Activated CD4-positive, alpha-beta T cell treated with anti-CD3 and anti-CD28 coated beads for 48 hours (primary cell): ENCODE results near the gene POU2AF1.

Source experiments
- DNase-seq: peaks from one replicate; pipeline ENCODE4 v3.0.0-alpha.2; 2020

POU2AF1 gene, protein sequence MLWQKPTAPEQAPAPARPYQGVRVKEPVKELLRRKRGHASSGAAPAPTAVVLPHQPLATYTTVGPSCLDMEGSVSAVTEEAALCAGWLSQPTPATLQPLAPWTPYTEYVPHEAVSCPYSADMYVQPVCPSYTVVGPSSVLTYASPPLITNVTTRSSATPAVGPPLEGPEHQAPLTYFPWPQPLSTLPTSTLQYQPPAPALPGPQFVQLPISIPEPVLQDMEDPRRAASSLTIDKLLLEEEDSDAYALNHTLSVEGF

DNA sequence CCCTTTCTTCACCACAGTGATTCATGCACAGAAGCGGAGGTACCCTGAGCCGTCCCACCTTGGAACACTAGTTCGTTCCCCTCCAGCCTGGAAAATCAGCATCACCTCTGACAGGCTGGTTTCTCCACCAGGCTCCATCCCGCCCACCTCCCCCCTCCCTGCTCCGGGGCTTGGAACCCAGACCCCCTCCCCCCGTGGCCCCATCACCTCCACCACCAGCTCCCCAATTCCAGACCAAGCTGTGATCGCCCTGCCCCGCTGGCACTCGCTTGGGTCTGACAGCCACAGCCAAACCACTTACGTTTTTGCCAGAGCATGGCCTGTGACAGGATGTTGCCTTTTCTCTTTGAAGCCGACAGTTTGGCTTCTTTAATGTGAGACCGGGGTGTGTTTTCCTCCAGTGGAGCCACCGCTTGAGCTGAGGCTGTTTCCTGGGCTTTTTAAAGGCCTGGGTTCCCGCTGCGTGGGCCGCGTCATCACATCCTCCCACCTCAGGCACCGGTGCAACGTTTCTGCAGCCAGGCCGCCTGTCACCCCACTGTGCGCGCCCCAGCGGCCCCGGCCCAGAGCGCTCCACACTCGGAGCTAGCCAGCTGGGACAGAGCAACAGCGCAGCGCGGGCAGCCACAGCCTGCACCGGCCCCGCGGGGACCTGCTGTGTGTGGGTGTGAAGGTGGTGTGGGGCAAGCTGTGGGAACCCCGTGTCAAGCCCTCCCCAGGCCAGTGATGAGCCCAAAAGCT, at the start of gene POU2AF1:
TSS of gene POU2AF1 (minus strand) at position 415 of the 741 bp plus-strand sequence. CDS start at position 317, 98 bp downstream.
- peak; percentile 86 for DNase-seq

DNA sequence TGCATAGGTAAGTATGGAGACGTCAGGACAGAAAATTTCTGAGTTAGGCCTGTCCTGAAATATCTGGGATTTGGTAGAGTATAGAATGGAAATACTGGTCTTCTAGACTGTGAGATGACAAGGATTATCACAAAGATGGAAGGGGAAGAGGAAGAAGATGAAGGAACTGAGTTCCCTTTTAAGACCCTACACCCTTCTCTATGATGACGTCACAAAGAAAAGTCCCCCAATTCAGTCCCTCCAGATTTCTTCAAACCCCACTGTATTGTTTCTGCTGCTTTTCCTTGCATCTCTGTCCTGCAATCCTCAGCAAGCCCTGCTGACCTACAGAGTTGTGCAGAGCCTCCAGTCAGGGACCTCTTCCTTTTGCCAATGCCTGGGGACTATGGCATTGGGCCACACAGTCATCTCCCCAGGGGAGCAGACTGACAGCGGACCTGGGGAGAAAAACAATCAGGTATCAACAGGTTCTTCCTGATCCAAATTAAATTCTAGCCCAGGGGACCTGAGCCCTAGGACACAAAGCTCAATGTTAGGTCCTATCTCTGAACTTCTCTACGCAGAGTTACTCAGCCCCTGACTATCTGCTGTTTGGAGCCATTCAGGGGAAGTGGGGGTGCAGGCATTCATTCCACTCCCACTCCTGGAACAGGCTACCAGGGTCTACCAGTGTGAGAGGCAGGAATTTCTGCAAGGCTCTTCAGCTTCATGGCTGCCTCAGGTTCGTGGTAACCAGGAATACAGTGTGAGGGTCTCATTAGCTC, 49.2 kb upstream of the POU2AF1 start:
- no peak for DNase-seq

DNA sequence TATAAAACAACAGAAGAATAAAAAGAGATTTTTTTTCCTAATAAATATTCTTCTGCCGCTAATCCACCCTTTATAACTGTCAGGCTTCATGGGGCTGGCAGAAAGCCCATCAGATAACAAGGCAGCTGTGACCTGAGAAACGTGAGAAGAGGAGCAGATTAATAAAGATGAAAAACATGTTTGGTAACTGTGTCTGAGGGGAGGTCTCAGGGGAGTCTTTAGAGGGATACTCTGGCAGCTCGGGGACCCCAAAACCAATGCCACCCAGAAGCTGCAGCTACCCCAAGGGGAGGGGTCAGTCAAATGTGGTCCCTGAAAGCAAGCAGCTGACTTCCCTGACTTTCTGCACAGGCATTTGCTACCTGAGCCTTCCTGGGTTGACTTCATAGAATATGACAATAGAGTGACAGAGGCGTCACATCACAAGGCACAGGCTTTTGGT, 48.4 kb upstream of the POU2AF1 start:
- DNase-seq: no peak

DNA sequence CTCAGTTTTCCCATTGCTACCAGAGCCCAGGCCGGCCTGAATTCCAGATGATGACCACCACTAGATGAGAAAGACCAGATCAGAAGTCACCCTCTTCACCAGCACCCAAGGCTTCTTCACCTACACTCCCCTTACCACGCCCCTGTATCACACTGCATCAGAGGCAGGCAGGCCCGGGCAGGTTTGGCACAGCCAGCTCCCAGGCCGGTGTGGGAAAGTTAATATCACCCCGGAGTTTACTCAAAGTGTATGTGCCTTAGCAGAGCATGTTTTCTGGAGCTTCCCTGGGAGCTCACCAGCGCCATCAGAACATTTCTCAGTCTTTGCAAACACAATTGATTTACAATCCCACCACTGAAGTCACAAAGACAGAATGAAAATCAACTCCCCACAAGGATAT, 47.5 kb upstream of the POU2AF1 start:
- no peak for DNase-seq

DNA sequence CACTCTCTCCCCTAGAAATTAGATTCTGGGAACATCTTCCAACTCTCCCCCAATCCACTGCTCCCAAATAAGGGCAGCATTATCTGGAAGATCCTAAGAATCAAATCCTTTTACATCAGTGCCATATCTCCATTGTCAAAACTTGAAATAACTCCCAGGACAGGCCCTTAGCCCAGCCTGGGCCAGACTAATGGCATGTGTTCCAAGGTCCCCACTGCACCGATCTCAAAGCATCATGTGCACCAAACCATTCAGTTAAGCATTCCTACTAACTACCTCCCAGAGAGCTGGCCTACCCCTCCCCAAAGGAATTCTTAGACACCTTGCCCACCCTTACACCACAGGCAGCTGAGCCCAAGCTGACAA, 44.2 kb upstream of the POU2AF1 start:
- DNase-seq: no peak

DNA sequence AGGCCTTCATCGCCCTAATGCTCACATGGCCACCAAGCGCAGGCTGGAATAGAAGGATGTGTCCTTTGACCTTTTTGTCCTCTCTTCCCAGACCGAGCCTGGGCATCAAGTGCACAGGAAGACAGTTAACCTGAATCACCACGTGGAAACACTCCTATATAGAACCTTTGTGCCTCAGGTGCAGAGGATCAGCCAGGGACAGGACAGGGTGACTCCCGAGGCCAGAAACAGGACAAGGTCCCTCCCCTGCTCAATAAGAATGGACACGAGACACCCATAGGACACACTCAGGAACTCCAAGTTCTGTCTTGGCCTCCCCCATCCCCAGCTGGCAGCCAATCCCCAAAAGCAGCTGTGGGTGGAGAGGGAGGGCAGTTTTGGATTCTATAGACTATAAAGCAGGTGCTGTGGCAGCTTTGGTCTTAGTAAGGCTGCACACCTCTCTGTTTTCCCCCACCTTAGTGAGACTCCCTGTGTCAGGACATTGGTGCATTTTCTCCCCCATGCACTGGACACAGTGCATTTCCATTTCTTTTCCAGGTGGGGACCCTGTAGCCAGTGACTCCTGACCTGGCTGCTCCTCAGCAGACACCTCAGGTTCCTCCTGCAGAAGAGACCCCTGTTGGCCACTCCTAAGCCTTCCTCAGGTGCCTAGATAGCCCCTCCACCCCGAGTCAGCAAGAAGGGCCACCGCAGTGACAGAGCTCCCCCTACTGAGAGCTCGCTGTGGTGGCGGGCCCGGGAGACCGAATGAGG, 43.6 kb upstream of the POU2AF1 start:
- peak; percentile 77 for DNase-seq

DNA sequence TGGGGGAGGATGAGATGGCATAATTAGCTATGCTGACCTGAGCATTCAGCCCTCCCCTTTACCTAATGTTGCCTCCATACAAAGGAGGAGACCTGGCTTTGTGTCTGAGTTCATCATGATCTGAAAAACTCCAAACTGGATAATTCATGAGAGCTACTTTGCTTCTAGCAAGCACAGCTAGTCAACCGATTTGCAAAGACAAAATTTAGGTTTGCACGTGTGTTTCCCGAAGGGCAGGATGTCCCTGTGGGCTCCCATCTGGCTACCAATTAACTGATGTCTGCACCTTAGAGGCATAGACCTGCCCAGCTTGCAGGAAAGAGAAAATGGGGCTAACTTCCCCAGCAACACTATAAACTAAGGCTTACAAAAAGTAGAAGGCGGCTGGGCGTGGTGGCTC, 42.2 kb upstream of the POU2AF1 start:
- DNase-seq: no peak

DNA sequence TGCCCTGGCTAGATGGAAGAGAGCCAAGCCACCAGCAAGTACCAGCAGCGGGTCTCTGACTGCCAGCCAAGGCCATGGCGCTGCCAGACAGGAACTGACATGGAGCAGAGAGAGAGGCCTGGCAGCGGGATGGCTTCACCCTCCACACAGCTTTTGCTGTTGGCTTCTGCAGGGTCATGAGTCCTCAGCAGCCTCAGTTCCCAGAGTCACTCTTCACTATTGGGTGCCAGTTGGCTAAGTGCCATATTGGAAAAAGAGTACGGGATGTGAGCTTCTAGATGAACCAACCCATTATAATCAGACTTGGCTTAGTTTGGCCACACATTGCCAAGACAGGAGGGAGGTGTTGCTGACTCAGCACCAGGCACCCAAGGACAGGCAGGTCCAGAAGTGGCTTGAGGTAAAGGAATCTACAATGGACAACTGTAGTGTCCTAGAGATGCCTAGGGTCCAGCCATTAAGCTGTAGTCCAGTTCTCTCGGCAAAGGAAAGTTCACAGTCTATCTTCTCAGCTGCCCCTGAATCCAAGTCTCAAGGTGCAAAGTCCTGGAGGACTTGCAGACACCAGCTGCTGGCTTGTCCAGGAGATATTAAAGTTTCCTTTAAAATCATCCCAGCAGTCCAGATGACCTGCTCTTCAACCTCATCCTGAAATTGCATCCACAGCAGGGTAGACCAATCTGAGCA, 40.7 kb upstream of the POU2AF1 start:
- DNase-seq: no peak

DNA sequence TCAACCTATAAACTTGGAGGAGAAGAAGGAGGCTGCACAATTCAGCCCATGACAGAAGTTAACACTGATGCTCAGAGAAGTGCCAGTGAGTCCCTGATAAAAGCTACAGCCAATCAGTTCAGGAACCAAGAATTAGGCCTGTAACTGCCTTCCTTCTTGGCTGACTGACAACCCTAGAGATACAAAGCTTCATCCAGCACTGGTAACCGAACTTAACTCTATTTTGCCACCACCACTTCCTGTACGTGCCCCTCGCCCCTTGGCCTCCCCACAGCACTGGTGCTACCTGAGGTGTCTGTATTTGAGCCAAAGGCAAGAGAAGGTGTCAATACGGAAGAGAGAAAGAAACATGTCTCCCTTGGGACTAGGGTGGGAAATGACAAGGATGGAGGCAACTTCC, 40.1 kb upstream of the POU2AF1 start:
- DNase-seq: no peak

DNA sequence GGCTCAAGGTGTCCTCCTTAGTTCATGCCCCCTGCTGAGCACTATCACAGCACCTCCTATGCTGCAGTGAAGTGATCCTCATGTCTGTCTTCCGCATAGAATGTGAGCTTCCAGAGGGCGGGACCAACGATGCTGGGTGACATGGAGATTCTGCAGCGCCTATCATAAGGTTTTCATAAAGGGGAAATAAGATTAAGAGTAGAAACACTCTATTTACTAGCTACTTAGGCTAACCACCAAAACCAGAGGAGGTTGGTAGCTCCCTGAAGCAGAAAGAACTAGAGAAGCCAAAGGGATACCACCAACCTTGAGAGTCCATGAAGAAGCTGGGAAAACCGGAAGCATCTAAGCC, 39.3 kb upstream of the POU2AF1 start:
- DNase-seq: no peak

DNA sequence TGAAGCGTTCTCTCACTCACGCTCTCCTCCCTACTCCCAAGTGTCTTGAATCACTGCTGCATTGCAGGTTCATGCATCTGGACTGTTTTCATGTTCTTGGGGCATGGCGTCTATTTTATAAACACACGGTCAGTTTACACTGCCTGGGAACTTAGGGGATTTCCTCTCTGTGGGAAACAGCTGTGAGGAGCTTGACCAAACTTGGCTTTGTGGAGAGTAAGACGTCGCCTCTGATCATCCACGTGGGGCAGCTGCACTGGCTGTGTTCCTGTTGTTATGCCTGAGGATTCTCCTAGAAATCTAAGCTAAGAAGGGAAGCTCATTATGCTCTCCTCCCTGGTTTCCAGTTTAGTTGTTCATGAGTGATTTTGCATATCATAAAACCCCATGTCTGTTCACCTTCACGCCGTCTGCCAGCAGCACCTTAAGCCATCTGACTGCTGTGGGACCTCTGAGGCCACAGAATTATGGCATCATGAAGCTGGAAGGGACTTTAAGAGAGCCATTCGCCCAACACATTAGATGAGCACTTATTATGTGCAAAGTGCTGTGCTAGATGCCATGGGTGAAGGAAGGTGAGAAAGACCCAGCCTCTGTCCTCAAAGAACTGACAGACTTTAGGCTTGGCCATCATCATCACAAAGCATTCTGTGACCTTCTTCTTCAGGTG, 38.8 kb upstream of the POU2AF1 start:
- DNase-seq: no peak

DNA sequence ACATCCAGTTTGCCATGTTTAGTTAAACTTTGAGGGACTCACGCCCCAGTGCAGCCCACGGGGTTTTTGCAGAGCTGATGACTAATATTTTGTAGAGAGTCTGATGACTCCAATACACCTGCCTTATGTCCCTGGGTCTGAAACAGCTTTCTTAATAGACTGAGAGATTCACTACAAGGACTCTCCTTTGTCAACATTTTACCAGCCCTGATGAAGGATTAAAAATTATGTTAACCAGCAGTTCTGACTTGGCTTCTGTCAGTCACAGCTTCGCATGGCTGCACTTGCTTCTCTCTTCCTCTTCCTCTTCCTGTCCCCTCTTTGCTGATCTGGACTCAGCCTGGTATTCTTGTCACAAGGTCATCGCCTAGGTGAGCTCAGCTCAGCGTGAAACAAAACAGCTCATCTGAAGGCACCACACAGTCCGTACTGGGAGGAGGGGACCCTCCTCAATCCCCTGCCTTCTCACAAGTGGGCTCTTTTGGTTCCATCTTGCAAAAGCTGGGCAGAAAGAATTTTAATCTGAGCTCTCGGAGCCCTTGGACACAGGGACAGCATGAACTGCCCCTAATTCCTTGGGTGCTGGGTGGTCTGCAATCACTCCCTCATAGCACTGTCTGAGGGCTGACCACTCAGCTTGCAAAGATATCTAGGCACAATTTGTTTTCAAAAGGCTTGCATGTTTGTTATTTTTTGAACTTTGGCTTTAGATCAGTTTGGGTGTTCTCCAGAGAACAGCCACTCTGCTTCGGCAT, 38.1 kb upstream of the POU2AF1 start:
- peak; percentile 57 for DNase-seq

DNA sequence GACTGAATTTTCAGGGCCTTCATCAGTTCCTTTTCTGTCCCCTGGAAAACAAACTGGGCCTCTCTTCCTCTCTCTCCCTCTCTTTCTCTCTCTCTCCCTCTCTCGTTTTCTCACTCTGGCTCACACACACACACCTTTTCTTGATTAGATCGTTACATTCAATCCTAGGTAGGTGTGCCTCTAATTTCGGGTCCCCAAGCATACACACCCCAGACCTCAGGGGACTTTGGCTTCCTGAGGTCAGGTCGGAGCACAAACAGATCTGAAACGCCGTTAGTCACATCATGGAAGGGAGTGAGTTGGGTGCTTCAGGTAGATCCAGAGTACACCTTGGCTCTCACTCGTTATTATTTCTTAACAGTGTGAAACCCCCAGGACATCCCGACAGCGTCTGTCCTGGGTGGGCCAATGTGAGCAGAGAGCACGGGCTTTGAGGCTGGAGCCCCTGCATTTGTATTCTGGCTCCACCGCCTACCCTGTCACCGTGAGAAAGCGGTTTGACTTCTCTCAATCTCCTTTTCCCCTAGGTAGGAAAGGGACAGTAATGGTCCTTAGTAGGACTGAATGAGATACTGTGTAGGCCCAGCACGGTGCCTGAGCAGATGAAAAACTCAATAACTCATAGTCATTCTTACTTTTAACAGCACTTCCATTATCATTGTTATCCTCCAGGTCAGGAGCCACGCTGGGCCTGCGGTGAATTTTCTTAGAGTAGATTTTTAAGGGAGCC, 37.3 kb upstream of the POU2AF1 start:
- no peak for DNase-seq

DNA sequence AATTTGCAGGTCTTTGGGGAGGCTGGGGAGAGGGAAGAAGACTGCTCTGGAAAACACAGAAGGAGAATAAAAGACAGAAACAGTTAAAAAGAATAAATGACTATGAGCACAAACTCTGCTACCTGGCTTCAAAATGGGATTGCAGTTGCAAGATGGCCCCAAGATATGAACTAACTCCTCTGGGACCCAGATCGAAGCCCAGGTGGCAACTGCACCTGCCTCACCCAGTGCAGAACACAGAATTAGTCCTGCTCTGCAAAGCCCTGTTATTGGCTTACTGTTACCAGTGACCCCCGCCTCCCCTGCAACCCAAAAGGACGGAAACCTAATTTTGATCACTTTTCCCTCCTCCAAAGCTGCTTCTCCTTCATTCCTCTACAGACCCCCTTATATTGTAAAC, 35.9 kb upstream of the POU2AF1 start:
- no peak for DNase-seq

DNA sequence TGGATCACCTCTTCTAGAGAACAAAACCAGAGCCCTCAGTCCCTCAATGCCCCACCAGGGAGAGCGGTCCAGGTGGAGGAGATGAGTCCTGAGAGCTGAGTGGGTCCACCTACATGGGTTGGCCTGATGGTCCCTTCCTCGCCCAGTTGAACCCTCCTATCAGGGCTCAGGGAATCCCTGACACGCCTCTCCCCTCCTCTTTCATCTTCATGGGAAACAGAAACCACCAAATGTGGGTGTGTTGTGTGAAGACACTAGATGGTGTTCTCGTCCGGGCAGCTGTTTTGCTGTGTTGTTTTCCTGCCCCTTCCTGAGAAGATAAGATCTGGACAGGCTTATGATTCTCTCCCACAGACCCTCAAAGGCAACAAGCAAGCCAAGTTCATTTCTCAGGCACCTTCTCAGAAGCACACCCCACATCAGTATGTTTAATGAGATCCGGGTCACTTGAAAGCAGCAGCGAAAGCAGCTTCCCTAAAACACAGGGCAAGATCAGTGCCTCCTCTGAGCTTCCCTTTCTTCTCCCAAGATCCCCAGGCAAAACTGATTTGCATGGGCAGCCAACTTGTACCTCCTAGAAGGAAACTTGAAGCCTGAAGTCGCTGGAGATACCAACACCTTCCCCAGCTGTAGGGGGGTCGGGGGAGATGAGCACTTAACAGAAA, 35.3 kb upstream of the POU2AF1 start:
- DNase-seq: peak; percentile 35

DNA sequence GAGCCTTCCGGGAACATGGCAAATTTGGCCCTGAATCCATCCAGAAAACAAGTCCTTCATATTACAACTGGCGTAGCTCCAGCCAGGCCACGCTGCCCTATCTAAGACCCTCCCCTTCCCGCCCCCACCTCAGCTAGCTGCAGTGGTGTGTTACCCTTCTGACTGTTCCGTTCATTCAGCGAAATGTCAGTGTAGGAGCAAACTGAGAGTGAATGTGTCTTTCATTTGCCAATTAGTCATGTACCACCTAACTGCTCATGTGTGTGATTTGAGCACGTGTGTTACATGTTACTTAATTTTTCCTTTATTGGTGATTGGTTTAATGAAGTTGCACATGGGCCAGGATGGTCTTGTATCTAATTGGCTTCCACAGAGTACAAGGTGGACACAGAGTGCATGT, 34.8 kb upstream of the POU2AF1 start:
- peak; percentile 67 for DNase-seq

DNA sequence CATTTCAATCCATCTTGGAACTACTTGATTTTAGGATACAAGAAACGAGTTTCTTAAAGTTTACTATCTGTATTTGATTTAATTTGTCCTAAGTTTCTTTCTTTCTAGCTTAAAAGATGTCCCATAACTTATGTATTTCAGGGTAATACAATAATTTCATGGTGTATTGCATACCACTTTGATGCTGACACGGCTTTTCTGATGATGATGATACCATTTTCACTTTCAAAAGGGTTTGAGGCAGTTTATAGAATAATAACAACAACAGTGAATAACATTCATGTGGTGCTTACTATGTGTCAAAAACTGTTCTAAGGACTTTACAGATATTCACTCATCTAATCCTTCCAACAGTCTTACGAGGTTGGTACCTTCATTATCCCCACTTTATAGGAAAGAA, 33.2 kb upstream of the POU2AF1 start:
- no peak for DNase-seq

DNA sequence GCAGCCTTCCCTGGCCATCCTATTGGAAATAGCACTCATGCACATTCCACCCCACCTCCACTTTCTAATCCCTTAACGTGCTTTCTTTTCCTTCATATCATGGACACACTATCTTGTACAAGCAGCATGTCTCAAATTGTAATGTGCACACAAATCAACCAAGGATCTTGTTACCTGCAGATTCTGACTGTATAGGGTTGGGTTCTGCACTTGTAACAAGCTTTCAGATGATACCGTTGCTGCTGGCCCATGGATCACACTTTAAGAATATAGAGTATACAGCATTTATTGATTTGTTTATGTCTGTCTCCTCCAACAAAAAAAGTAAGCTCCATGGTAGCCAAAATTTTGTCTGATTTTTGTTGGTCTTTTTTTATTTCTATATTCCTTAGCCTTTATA, 32.4 kb upstream of the POU2AF1 start:
- DNase-seq: no peak

DNA sequence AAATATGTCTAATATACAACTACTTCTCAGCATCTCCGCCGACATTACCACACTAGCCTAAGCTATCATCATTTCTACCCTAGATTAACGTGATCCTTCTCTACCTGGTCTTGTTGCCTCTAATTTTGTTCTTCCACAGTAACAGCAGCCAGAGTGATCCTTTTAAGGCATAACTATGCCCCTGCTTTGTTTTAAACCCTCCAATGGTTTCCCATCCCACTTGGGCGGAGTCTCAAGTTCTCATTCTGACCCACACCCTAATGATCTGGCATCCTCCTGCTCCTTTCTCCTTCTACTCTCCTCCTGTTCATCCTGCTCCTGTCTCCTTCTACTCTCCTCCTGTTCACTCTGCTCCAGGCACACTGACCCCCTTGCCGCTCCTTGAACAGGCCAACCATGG, 31.9 kb upstream of the POU2AF1 start:
- no peak for DNase-seq

DNA sequence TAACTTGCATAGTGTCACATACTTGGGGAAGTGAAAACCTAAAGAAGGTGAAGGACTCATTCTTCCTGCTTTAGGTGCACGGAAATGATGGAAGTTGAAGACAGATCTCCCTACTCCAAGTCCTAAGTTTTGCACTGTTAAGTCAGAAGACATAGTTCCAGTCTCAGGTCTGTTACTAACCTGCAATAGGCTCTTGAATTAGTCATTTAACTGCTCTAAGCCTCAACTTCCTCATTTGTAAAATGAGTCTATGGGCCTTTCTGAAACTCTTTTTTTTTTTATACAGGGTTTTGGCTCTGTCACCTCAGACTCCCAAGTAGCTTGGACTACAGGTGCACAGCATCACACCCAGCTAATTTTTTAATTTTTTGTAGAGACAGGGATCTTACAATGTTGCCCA, 30.8 kb upstream of the POU2AF1 start:
- no peak for DNase-seq
